ENCODE measurements around the gene PPP2R2B.

DNA sequence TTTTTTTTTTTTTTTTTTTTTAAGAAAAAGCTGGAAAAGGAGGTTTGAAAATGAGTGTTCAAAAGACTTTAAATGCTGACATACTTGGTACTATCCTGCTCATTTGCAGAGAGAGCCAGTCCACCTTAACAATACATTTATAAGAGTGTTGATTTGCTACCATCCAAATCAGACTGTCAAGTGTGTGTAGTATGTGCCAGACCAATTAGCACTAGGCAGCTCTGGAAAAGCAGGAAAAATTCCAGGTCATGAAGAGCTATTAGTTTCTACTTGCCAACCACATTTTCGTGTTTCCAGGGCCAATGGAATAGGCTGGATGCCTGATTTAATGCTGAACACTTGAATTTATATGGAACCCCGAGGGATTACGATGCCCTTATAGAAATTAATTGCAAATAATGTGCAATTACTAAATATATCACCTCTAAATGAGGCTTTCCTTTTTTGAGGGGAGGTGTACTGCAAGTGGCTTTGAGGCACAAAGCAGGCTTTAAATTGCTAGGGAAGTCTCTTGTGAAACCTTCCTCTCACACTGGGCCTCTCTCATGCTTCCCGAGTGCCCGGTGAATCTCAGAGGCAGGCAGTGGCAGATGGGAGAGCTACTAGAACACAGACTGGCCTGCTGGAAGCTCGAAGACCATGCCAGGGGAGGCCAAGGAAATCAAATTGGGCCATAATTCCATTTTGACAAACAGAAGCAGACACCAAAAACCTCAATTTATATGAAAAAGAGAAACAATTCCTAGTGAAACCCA, 178.7 kb downstream of the PPP2R2B start:
- TF ChIP-seq, protein P1, sequence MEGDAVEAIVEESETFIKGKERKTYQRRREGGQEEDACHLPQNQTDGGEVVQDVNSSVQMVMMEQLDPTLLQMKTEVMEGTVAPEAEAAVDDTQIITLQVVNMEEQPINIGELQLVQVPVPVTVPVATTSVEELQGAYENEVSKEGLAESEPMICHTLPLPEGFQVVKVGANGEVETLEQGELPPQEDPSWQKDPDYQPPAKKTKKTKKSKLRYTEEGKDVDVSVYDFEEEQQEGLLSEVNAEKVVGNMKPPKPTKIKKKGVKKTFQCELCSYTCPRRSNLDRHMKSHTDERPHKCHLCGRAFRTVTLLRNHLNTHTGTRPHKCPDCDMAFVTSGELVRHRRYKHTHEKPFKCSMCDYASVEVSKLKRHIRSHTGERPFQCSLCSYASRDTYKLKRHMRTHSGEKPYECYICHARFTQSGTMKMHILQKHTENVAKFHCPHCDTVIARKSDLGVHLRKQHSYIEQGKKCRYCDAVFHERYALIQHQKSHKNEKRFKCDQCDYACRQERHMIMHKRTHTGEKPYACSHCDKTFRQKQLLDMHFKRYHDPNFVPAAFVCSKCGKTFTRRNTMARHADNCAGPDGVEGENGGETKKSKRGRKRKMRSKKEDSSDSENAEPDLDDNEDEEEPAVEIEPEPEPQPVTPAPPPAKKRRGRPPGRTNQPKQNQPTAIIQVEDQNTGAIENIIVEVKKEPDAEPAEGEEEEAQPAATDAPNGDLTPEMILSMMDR (IDR thresholded peaks at IDR 0.05; ENCODE audit: insufficient read depth, low read length) = no peak
- TF ChIP-seq POLR2AphosphoS5 (IDR thresholded peaks at IDR 0.05; ENCODE audit: low read depth) (no peak), REST (IDR thresholded peaks at IDR 0.05; ENCODE audit: insufficient replicate concordance, low read depth) (no peak), GABPA (IDR thresholded peaks at IDR 0.05; ENCODE audit: low read depth) (no peak), SPI1 (IDR thresholded peaks at IDR 0.05; ENCODE audit: borderline replicate concordance, low read depth) (no peak)
